GM19372 (cell line): Measurements from ENCODE around the gene JMJD6.

Experiments used
- ATAC-seq: cut with Tn5 transposase; IDR thresholded peaks from one replicate; pipeline ENCODE4 v1.9.1; 2021; ENCODE audit warnings: mild to moderate bottlenecking, low read depth, moderate library complexity; ENCODE audit not compliant: unreplicated experiment

Gene JMJD6

DNA sequence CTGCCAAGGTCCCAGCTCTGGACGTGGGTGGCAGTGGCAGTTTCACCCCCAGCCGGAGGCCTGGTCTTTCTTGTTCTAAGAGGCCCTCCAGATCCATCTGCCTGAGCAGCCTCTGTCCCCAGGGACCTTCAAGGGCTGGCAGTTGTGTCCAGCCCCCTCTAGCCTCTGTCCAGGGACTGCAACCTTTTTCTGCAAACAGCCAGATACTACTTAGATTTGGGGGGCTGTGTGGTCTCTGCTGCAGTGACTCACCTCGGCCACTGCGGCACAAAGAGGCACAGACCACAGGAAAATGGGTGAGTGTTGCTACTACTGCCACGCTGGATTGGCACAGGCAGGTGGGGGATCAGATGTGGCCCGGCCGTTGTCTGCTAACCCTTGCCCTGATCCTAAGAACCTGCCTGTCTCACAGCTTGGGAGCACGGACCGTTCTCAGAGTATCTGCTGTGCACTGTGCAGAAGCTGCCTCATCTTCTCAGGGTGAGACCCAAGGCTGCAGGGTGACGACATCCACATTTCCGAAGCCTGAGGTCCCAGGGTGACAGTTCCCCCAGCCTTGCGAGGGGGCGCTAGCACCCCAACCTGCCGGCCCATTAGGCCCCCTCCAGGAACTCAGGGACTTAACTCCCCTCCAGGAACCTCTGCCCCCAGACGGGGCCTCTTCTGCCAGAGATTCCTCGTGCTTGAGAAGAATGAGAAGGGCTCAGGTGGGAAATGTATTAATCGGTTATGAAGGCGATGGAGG lies 43.2 kb downstream of the JMJD6 start:
- no peak for ATAC-seq

DNA sequence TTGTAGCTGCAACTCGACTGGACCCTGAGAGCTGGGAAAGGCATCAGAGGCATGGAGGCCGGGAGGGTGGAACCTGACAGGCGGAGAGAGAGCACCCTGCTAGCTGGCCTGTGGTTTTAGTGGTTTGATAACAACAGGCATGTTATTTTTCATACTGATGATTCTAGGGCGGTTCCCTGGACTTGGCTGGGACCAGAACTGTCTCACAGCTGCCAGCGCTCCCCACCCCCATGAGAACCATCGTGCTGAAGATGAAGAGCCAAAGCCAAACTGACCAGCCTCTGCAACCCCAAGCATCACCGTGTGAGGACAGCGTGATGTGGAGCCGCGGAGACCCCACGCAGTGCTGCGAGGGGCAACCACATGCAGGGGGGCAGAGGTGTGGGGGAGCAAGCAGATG lies 44.1 kb downstream of the JMJD6 start:
- no peak for ATAC-seq

GRCh38 chr17:76681222-76682137 lies 44.9 kb downstream of the JMJD6 start:
- ATAC-seq: no peak

DNA sequence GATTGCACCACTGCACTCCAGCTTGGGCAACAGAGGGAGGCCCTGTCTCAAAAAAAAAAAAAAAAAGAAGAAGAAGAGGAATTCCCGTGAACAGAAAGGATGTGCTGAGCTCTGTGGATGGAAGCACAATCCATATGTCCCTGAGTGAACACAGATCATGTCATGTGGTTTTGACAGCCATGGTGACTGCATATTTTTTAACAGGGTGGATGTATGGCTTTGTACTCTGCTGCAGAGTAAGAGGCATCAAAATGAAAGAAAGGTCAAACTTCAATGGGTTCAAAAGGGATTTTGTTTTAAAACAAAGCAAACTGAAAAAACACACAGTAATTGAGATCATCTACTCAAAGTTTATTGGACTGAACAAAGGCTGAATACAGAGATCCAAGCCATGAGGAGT lies 47.2 kb downstream of the JMJD6 start:
- no peak for ATAC-seq

- no peak for ATAC-seq
Measured at GRCh38 chr17:76678330-76678729, 48.1 kb downstream of the JMJD6 start.

GRCh38 chr17:76677406-76677805 lies 49.0 kb downstream of the JMJD6 start:
- ATAC-seq: no peak

DNA sequence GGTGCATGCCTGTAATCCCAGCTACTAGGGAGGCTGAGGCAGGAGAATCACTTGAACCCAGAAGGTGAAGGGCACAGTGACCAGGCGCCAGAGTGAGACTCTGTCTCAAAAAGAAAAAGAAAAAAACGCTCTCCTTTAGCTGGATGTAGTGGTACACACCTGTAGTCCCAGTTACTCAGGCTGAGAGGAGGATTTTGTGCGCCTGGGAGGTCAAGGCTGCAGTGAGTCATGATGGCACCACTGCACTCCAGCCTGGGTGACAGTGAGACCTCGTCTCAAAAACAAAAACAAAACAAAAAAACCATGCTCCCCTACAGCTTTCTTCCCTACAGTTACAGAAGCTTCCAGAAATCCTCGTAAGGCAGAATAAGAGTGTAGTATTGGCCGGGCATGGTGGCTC lies 49.8 kb downstream of the JMJD6 start:
- ATAC-seq: no peak

- ATAC-seq: no peak
Measured at GRCh38 chr17:76675648-76676047, 50.8 kb downstream of the JMJD6 start.

DNA sequence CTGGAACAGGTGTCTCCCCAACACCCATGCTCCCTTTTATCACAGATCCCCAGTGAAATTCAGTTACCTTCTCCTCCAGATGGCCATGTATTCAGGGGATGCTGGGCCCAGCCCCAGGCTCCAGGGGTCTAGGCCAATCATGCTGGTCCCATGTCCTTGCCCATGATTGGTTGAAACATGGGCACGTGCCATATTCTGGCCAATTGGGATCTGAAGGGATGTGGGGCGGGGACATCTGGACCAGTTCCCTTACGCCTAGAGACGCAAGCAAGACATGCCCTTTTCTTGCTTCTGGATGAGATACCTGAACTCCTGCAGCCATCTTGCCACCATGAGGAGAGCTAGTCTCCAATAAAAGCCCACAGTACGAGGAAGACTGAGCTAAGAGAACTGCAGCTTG lies 51.8 kb downstream of the JMJD6 start:
- ATAC-seq: no peak

DNA sequence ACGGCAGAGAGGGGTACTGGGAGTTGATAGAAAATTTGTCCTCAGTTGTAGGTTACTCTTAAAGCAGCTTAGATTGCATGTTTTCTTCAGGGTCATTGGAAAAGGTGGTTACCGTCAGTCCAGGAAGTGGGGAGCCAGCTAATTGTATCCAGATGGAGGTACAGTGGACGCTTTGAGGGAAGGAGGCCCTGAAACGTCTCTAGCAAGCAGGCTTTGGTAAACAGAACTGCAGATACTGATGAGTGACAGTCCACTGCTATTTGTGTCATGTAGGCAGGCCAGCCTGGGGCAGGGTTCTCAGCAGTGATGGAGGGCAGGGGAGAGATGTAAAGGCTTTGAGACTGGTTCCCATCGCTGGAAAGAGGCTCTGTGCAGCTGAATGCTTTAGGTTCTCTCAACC lies 52.7 kb downstream of the JMJD6 start:
- ATAC-seq: no peak

DNA sequence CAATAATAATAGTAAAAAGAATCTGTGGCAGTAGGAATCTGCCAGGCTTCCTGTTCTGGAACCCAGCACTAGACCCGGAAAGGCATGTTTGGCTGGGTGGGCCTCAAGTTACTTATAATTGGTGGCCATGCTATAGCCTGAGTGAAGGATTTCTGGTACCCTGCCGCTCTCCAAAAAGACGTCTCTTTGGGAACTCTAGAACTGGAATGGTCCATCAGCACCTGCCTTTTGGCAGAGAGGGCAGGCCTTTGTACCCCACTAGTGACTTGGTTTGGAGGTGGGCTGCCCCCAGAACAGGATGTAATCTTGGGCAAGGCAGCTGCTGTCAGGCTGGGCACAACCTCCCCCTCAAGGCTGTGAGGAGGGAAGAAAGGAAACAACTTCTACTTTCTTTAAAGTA lies 53.5 kb downstream of the JMJD6 start:
- ATAC-seq: no peak

GRCh38 chr17:76672270-76672851 lies 54.0 kb downstream of the JMJD6 start:
- ATAC-seq: no peak

DNA sequence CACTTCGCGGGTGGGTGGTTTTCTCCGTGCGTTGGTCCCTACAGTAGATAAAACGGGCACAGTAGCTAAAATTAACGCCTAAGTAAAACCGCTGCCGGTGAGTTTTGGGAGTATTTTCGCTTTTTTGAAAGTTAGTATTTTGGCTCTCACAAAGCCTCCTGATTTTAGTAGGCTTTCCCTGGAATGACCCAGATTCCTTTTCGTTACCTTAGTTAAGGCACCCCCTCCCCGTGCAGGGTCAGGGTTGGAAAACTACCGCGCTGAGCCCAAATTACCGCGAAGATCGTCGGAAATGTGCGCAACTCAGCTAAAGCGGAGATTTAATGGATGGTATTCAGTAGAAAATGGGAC lies 54.5 kb downstream of the JMJD6 start:
- peak; percentile 4 for ATAC-seq

DNA sequence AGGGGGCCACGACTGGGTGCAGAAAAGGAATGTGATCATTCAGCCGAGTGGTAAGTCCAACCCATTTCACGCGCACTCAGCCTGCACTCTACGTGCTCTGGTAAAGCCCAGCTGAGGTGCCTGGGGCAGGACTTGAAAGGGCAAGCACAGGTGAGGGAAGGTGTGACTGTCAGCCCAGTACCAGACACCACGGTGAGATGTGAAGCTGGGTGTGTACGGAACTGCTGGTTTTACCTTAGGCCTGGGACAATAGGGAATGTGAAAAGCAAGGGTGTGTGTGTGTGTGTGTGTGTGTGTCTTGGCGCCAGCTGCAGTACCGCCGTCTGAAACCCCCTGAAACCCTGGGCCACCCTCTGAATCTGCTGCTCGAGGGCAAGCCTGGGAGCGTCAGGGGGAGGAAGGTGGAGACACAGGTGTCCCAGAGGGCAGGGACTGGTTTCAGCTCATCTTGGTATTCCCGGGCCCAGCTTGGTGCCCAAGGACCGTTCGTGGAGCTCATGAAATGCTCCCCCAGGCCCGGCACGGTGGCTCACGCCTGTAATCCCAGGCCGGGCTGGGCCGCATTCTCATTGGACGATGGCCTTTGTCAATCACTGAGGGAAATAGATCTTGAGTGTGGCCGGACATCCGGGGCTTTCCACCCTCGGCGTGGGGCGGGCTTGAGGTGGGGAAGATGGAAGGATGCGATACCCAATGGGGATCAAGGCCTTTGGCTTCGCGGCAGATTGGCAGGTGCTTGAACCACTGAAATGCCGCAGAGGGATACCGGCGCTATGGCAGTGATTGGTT lies 55.1 kb downstream of the JMJD6 start:
- peak; percentile 96 for ATAC-seq

DNA sequence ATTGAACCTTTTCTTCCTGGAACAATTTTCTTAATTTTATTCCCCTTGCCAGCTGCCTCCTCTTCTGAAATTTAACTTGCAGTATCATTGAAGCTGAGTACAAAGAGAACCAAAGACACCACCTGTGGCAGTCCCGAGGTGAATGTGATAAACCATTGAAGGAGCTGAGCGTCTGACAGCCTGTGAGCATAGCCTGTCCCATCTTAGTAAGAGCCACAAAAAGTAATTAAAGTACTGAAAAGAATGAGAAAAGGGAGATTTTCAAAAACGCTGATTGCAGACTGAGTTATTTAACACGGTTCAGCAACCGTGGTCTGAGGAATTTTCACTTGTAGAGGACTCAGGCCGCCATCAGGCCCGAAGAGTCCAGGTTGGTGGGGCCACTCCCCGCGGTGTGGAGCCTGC lies 55.7 kb downstream of the JMJD6 start:
- ATAC-seq: no peak

GRCh38 chr17:76670020-76670717 lies 56.2 kb downstream of the JMJD6 start:
- ATAC-seq: no peak
